HT1080 (cell line): Measurements from ENCODE around the gene SYTL2. TPM values are rescaled to one million over a fixed set of nuclear protein-coding genes. Genes with fewer than 3 reads are reported as not detected.
A peak's percentile ranks its signal among the peaks of the same experiment; 100 is the strongest.

Experiments
- DNase-seq: peaks from one replicate; pipeline ENCODE4 v3.0.0-alpha.2; 2015; ENCODE audit warnings: low read depth
- total RNA-seq: library from RNA; depleted of rRNA; stranded (reverse); fragments of >200 nt; shearing (Covaris generic); gene quantifications from 2 replicates; pipeline ENCODE4 v1.2.3, GENCODE V29; 2014

The SYTL2 gene
- total RNA-seq, 1 experiment from 2014 or later = 19.6 TPM

DNA sequence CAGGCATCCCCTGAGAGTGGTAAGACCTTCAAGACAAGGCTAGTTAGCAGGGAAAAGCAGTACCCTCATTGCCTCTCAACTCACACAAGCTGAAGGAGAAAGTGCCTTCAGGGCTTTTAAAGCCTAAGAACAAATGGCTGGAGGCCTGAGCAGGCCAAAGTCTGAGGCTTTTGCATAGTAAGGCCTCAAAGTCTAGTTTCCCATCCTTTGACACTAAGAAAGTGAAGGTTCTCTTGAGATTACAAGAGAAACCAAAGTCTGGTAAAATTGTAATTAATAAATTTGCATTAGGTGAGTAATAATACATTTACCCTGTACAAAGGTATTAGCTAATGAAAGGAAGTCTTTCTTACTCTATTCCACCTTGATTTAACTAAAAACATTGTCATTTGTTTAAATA, 78.0 kb downstream of the SYTL2 start:
- no peak for DNase-seq

DNA sequence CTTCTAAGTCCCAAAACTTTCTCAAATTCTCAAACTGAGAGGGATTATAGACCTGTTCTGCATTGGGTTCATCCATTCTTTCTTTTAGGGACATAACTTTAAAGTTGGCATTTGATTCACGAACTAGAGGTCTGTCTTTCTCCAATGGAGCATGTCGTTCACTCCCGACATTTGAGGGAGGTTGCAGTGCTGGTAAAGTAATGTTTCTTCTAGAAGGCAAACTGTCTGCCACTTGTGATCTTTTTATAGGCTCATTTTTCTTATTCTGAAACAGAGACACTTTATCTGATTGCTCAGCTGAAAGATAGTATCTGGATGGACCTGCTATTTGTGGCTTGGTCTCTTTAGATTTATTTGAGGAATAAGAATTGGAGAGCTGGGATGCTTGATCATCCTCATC, 84.6 kb downstream of the SYTL2 start:
- no peak for DNase-seq

DNA sequence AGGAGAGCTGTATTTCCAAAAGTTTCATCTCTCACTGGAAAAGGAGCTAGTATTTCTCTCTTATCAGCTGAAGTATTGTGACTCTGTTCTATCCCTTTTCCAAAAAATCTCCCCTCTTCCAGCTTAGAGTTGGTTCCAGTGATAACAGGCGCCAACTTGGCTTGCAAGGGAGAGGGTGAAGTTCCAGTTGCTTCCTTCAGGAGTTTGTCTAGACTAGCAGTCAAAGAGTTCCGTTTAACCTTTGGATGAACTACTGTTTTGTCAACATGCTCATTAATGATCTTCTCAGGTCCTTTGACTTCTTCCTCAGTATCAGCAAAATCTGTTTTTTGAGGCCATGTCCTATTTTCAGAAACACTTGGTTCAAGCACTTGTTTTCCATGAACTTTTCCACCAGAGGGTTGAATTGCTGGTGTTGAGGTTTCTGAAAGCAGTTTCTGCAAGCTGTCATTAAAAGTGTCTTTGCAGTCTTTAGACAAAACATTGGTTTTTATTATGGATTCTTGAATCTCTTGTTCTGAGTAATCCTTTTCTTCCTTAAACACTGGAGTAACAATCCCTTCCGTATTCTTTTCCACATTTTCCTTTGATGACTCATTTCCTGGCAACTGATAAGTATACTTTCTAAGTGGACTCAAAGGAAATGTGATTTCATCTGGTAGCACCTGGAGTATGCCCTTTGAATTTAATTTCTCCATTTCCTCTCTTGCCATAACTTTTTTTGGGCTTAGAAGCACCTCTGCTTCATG, 85.3 kb downstream of the SYTL2 start:
- DNase-seq = peak; percentile 94

DNA sequence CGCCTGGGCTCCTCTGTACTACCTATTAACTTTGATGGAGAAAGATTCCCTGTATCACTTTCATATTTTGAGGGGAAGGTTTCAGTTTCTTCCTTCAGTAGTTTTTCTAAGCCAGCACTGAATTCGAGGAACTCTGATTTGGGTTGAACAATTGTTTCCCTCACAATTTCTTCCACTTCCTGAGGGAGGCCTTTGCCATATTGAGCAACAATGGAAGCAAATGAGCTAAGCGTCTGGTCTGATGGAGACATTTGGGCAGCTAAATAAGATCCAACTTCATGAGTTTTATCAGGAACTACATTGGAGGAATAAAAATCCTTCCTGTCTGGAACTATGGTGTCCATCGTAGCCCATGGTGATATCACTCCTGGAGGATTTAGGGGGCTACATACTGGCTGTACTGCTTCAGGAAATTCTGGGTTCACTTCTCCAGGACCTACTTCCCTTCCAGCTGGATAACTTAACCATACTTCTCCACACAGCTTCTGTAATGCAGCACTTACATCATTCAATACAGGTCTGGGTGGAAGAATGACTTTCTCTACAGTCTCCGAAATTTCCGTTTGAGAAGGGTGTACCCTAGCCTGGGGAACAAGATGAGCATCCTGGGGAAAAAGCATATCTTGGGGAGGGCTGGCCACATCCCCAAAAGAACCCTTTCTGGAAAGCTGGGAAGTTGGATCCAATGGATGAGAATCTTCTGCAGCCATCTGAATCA, 86.0 kb downstream of the SYTL2 start:
- DNase-seq = no peak

GRCh38 chr11:85723088-85723487, 87.9 kb downstream of the SYTL2 start:
- no peak for DNase-seq

DNA sequence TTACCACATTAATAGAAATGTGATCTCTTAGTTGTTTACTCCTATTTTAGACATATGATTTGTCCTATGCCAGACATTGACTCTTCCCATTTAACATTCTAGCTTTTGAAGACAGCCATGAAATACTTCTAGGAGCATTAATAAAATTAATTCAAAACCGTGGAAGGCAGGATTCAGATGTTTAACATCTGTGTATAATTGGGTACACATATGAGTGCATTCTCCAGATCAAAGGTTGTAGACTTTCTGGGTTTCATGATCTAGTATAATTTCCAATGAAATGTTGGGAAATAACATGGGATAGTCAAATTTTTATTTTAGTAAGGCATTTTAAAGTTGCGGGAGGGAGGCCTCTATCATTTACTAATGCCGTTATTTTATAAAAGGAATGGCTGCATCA, 89.8 kb downstream of the SYTL2 start:
- no peak for DNase-seq

DNA sequence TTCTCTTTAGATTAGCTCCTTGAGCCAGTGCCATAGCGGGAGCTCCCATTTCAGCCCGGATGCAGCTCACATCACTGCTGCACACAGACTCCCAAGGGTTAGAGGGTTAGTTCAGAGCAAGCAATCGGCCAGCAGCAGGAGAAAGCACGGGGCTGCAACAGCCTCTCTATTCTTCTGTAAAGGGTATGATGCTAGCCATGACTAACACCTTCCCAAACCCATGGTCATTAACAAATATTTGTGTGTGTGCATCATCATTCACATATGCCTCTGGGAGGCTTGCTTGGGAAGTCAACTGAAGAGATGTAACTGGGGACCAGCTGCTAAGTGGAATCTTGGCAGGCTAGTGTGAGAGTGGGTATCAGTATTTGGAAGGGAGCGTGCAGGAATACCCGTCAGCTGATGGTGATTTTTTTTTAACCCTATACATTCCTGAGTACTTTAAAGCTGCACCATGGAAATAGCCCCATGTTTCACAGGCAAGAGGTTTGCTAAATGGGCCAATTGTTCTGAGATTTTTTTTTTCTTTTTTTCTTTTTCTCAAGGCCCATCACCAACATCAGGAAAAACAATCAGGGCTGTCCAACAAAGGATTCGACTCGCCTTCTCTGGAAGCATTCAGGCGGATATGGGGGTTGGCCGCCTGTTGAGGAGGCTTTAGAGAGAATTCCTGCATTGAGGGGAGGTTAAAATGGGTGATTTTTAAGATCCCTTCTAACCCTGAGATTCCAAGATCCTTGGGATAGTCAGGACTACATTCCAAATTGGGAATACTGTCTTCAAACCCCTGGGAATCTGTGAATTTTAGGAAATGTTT, 91.7 kb downstream of the SYTL2 start:
- peak; percentile 99 for DNase-seq

DNA sequence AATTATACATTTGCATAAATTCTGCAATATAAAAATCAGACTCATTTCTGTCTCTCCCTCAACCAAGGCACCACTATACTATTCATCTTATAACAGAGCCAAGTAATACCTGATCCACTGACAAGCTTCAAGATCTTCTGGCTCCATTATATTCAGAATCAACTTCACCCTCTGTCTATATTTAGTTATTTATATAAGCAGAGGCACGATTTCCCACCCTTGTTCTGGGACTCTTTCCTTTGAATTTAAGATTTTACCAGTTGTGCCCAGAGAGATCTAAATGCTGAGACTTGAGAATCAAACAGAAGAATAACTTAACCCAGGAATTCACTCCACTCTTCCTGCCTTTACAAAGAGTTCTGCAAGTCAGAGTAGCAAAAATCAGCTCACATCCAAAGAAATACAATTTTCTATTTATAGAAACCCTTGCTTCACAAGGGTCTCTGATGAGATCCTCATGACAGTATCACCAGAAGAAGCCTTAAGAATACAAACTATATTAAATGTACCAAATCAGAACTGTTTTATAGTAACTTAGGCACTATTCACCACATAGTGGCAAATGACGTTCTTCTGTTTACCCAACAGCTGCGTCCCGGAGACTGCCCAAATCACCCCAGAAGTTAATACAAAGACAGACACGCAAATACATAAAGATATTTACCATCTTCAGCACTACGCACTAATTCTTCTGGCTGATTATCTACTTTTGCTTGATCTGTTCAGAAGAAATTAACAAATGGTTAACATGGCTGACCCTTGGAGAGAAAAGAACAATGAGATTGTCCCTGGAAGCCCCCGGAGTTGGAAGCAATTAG, 92.6 kb downstream of the SYTL2 start:
- DNase-seq = peak; percentile 10

GRCh38 chr11:85717429-85717828, 93.5 kb downstream of the SYTL2 start:
- DNase-seq = no peak

- DNase-seq = no peak
Observed at GRCh38 chr11:85712953-85713352, 98.0 kb downstream of the SYTL2 start.

DNA sequence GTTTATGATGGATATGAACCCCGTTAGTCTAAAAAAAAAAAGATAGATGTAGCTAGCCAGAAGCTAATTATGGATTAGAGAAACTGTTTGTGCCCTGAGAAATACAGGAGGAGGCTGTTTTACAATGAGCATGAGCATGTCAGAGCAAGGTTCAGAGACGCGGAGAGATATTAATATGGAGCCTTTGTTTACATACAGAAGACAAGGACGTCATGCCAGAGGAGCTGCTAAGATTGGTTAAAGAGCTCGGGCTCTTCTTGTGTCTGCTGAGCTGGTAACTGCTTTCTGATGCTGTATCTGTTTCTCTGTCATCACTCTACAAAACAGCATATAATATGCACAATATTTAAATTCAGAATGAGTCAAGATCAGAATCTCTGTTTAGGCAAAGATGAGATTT, 100.0 kb downstream of the SYTL2 start:
- no peak for DNase-seq

- DNase-seq = no peak
Observed at GRCh38 chr11:85709941-85710702, 100.8 kb downstream of the SYTL2 start.

- no peak for DNase-seq
Observed at GRCh38 chr11:85705800-85706199, 105.1 kb downstream of the SYTL2 start.

DNA sequence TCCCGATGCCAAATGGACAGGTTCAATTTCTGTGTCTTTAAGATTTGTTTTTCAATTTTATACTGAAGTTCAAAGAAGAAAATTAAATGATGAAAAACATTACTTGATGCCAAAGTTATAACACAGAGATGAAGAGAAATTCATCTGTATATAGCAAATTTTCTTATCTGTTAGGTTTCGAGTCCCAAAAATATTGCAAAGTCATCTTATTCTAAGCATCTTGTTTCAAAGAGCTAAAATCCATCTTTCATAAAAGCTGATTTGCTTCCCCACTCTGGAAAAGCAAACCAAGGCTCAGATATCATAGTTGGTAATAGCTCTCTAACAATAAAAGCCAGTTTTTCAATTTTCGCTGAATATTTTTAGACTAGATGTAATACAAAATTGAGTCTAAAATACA, 106.0 kb downstream of the SYTL2 start:
- no peak for DNase-seq

GRCh38 chr11:85699957-85700741, 110.8 kb downstream of the SYTL2 start:
- no peak for DNase-seq

- DNase-seq = no peak
Observed at GRCh38 chr11:85698195-85698594, 112.7 kb downstream of the SYTL2 start.

GRCh38 chr11:85697747-85698146, 113.2 kb downstream of the SYTL2 start:
- DNase-seq = no peak

- DNase-seq = no peak
Observed at GRCh38 chr11:85695546-85695945, 115.4 kb downstream of the SYTL2 start.

DNA sequence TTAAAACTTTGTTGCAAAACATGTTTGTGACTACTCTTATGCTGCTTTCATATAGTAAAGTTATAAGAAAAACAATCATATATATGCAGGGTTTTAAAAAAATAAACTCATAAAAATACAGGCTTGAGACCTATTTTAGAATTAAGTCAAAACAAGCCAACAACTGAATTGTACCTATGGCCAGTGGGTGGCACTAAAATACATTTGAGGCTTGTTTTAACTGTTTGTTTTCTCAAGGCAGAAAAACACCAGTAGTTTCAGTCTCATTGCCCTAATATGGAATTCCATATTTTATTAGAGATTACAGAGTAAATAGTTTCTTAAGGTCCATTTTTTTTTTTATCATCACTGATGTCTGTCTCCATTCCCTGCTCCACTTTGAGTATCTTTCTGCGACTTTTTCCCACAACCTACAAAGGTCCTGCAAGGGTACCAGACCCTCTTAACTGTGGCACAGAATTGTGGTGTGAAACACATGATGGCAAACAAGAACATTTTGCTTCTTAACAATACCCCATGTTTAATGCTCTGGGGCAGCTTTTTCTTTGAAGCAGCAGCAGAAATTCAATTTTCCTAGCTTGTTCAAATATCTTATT, 116.5 kb downstream of the SYTL2 start:
- peak; percentile 32 for DNase-seq
